Muscle of leg (tissue), 11 donors: ENCODE results near the gene CD4. TPM values are rescaled to one million over a fixed set of nuclear protein-coding genes. Genes with fewer than 3 reads are reported as not detected.

Experiments
- DNase-seq: peaks from one replicate; pipeline ENCODE4 v3.0.0; 2013
- H3K27ac ChIP-seq: one replicate; pipeline ENCODE4 v1.5.1; 2013; ENCODE audit warnings: mild to moderate bottlenecking, low read length, control low read depth
- H3K27me3 ChIP-seq: one replicate; pipeline ENCODE4 v1.6.1; 2013; ENCODE audit warnings: low read length; ENCODE audit not compliant: control insufficient read depth, insufficient read depth
- H3K36me3 ChIP-seq: one replicate; pipeline ENCODE4 v1.6.1; 2013; ENCODE audit warnings: low read length; ENCODE audit not compliant: control insufficient read depth, insufficient read depth
- H3K4me1 ChIP-seq: one replicate; pipeline ENCODE4 v1.6.1; 2013; ENCODE audit warnings: low read length; ENCODE audit not compliant: control insufficient read depth, insufficient read depth
- H3K4me3 ChIP-seq: one replicate; pipeline ENCODE4 v1.5.1; 2013; ENCODE audit warnings: low read length, control low read depth
- H3K9me3 ChIP-seq: replicated peaks from 2 replicates; pipeline ENCODE4 v1.6.1; 2013; ENCODE audit warnings: low read depth, low read length; ENCODE audit not compliant: control insufficient read depth
- WGBS: methylation state at CpG from one replicate; pipeline ENCODE4 v1.1.5; 2013; ENCODE audit warnings: missing lambda C conversion rate; ENCODE audit not compliant: insufficient coverage; 5-methylcytosine and 5-hydroxymethylcytosine counted together
- polyA plus RNA-seq, 8 donors: library from polyadenylated mRNA; unstranded; fragments of 120-200 nt; gene quantifications; one replicate each; pipeline versions ENCODE4 v1.2.1 to v1.2.3, GENCODE V29; 2013; ENCODE audit warnings: inconsistent platforms in 1 of 8, low replicate concordance in 1 of 8; ENCODE audit not compliant: insufficient read length in 8 of 8, insufficient read depth in 1 of 8
- total RNA-seq: library from RNA; stranded (reverse); fragments of 120-200 nt; gene quantifications from one replicate; pipeline ENCODE4 v1.2.4, GENCODE V29; 2013

The CD4 gene
- total and polyA plus RNA-seq, 9 donors: 3.1 to 9.7 (median 7.0) TPM

- H3K9me3 ChIP-seq: no peaks in the 10 kb centered on the region
- peak overlapping the region; percentile 100 for H3K4me3 ChIP-seq
- 2% methylated on average over 22 of the region's 24 CpGs for WGBS
- H3K36me3 ChIP-seq: peaks cover 48% of the 10 kb centered on the region
- DNase-seq: peak; percentile 79
- no peaks in the 10 kb centered on the region for H3K27me3 ChIP-seq
- peaks cover 19% of the 10 kb centered on the region for H3K4me1 ChIP-seq
- H3K27ac ChIP-seq: peak overlapping the region; percentile 100
Observed at GRCh38 chr12:6752167-6752920, 37.0 kb upstream of the CD4 start.

DNA sequence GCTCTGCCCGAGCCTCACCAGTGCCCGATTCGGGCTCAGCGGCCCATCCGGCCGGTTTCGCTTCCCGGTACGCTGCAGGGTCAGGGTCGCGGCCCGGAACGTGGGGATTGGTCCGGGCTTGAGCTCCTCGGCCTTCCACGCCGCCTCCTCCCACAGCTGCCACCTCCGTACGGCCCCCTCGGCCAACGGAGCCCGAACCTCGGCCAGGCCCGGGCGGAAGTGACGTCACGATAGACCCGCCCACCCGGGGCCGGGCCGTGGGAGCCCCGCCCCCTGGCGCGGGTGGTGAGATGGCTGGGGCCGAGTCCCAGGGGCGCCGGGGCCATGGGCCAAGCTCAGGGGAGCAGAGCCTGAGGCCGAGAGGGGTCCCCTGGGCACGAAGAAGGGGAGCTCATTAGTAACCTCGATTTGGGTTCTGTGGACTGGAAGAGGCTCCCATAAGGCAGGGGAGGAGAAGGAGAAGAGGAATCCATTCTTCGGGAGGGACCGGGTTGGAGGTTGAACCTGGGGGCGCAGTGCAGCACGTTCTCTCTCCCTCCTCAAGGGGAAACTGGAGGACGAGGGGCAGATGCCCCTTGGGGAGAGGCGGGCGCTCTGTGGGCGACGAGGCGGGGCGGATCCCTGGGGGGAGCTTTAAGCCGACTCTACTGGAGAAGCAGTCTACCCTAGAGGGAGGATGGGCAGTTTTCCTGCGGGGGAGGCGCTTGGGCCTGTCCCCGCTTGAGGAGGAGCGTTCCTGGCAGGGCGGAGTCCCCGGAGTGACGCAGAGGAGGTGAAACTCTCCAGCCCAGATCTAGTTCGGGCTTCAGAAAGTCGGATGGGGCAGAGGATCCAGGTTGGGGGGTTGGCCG, 36.2 kb upstream of the CD4 start, which contains the start of gene MLF2:
Gene MLF2, minus strand, starts transcription at position 221 of the 851 bp plus-strand sequence. CDS start 807 bp downstream, outside the sequence.
- H3K9me3 ChIP-seq: no peaks in the 10 kb centered on the region
- peak within 1 kb of the TSS; percentile 100 for H3K4me3 ChIP-seq
- H3K4me1 ChIP-seq: peaks cover 19% of the 10 kb centered on the region
- H3K36me3 ChIP-seq: peaks cover 39% of the 10 kb centered on the region
- H3K27me3 ChIP-seq: no peaks in the 10 kb centered on the region
- DNase-seq: peak; percentile 99
- under 1% methylated on average over 42 of the region's 62 CpGs for WGBS
- peak within 1 kb of the TSS; percentile 100 for H3K27ac ChIP-seq

DNA sequence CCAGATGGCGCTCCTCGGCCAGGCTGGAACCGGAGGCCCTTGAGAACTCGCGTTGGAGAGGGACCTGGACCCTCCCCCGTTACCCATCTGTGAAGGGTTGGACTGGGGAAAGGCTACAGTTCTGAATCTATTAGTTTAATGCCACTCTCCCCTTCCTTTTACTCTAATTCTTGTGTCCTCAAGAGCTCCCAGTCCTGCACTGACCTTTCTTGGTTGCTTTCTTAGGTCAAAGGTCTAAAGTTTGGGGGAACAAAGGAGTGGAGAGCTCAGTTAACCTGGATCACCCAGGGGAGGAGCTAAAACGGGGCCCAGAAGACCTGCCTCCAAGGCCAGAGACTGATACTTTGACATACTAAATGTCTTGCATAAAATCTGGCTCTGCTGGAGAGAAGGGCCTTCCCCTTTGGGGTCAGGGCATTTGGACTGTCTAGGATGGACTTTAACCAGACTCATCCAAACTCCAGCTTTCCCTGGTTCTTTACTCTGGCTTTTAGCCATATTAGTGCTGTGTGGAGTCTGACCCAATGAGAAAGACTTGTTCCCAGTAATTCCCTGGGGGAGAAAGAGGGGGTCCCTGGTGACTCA, 35.5 kb upstream of the CD4 start:
- H3K27me3 ChIP-seq: no peaks in the 10 kb centered on the region
- peaks cover 32% of the 10 kb centered on the region for H3K36me3 ChIP-seq
- 17% methylated on average over 1 of the region's 7 CpGs for WGBS
- no peak for DNase-seq
- H3K4me3 ChIP-seq: peak overlapping the region; percentile 100
- peak overlapping the region; percentile 100 for H3K27ac ChIP-seq
- H3K4me1 ChIP-seq: peaks cover 23% of the 10 kb centered on the region
- no peaks in the 10 kb centered on the region for H3K9me3 ChIP-seq

GRCh38 chr12:6754411-6754810, 34.9 kb upstream of the CD4 start:
- Histone ChIP-seq H3K4me1 (peaks cover 23% of the 10 kb centered on the region), H3K9me3 (no peaks in the 10 kb centered on the region), H3K4me3 (no peak overlapping the region), H3K27ac (peak overlapping the region; percentile 100), H3K36me3 (peaks cover 27% of the 10 kb centered on the region), H3K27me3 (no peaks in the 10 kb centered on the region)
- 94% methylated on average over 2 of the region's 2 CpGs for WGBS
- no peak for DNase-seq

DNA sequence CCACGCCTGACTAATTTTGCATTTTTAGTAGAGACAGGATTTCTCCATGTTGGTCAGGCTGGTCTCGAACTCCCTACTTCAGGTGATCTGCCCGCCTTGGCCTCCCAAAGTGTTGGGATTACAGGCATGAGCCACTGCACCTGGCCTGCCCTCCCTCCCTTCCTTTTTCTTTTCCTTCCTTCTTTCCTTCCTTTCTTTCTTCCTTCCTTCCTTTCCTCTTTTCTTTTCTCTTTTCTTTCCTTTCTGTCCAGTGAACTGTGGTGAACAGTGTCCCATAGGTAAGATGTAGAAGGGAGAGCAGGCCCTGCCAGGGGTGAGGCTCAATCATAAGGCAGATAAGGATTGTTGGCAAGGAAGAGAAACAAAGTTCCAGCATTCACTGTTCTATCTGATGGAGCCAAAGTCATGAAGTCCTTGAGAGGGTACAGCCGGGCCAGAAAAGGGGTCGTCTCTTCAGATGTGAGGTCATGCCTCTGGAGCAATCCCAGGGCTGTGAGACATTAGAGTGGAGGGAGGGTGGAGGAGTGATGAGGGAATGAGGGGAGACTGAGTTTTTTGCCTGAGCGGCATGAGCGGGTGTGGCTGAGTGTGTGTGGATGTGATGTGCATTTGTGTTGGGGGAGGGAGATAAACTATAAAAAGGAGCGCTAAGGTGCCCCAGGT, 32.2 kb upstream of the CD4 start:
- Histone ChIP-seq H3K9me3 (no peaks in the 10 kb centered on the region), H3K4me3 (no peak overlapping the region), H3K27ac (no peak overlapping the region), H3K36me3 (no peaks in the 10 kb centered on the region), H3K27me3 (no peaks in the 10 kb centered on the region), H3K4me1 (peaks cover 14% of the 10 kb centered on the region)
- 65% methylated on average over 5 of the region's 8 CpGs for WGBS
- DNase-seq: no peak

DNA sequence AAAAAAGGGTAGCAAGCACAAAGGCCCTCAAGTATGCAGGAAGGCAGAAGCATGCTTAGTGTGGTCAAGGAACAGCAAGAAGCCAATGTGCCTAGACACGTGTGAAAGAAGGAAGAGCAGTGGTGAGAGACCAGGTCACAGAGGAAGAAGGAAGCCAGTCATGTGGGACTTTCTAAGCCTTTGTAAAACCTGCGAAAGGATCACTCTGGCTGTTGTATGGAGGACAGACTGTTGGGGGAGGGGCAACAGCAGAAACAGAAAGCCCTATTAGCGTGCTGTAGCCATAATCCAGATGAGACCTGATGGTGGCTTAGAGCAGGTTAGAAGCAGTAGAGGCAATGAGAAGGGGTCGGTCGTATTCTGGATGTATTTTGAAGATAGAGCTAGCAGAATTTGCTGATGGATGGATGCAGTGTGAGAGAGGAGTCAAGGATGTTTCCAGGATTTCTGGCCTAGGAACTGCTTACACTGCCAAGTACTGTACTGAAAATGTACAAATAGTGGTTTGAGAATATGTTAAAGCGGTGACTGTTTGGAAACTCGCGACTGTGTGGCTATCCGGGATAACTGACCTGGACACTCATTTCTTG, 30.7 kb upstream of the CD4 start:
- H3K4me1 ChIP-seq: peaks cover 15% of the 10 kb centered on the region
- H3K9me3 ChIP-seq: no peaks in the 10 kb centered on the region
- H3K27ac ChIP-seq: no peak overlapping the region
- H3K27me3 ChIP-seq: no peaks in the 10 kb centered on the region
- no peaks in the 10 kb centered on the region for H3K36me3 ChIP-seq
- no peak overlapping the region for H3K4me3 ChIP-seq
- DNase-seq: no peak
- 56% methylated on average over 9 of the region's 9 CpGs for WGBS

- no peak overlapping the region for H3K4me3 ChIP-seq
- no peak for DNase-seq
- WGBS: 64% methylated on average over 5 of the region's 5 CpGs
- no peaks in the 10 kb centered on the region for H3K36me3 ChIP-seq
- H3K27me3 ChIP-seq: no peaks in the 10 kb centered on the region
- H3K27ac ChIP-seq: no peak overlapping the region
- H3K4me1 ChIP-seq: peaks cover 21% of the 10 kb centered on the region
- H3K9me3 ChIP-seq: no peaks in the 10 kb centered on the region
Observed at GRCh38 chr12:6759741-6760140, 29.6 kb upstream of the CD4 start.

- H3K27me3 ChIP-seq: peaks cover 2% of the 10 kb centered on the region
- peak overlapping the region; percentile 99 for H3K27ac ChIP-seq
- DNase-seq: no peak
- no CpG with 5 or more reads among the region's 4 CpGs for WGBS
- H3K4me1 ChIP-seq: peaks cover 40% of the 10 kb centered on the region
- peak overlapping the region; percentile 22 for H3K4me3 ChIP-seq
- peaks cover 6% of the 10 kb centered on the region for H3K36me3 ChIP-seq
- H3K9me3 ChIP-seq: no peaks in the 10 kb centered on the region
Observed at GRCh38 chr12:6763380-6763779, 25.9 kb upstream of the CD4 start.

- no peaks in the 10 kb centered on the region for H3K9me3 ChIP-seq
- H3K27ac ChIP-seq: peak overlapping the region; percentile 99
- peaks cover 2% of the 10 kb centered on the region for H3K27me3 ChIP-seq
- peak; percentile 99 for DNase-seq
- peak overlapping the region; percentile 22 for H3K4me3 ChIP-seq
- peaks cover 45% of the 10 kb centered on the region for H3K4me1 ChIP-seq
- peaks cover 7% of the 10 kb centered on the region for H3K36me3 ChIP-seq
- 0% methylated on average over 12 of the region's 16 CpGs for WGBS
Observed at GRCh38 chr12:6764011-6764828, 25.1 kb upstream of the CD4 start.
